M059J (cell line): ENCODE data around the gene HIRA. TPM values are rescaled to one million over a fixed set of nuclear protein-coding genes. Genes with fewer than 3 reads are reported as not detected.
"Not testable (repeated sequence)": the region's sequence is repeated elsewhere in the genome, so short reads cannot be mapped to it uniquely, and the experiment has no call there.

ENCODE experiments used
- DNase-seq: peaks from one replicate; pipeline ENCODE4 v3.0.0-alpha.2; 2012; ENCODE audit warnings: low read depth
- total RNA-seq: library from RNA; depleted of rRNA; stranded (reverse); fragments of >200 nt; shearing (Covaris generic); gene quantifications from 2 replicates; pipeline ENCODE4 v1.2.3, GENCODE V29; 2014

The HIRA gene
- total RNA-seq, 1 experiment from 2014 or later = 21.5 TPM

DNA sequence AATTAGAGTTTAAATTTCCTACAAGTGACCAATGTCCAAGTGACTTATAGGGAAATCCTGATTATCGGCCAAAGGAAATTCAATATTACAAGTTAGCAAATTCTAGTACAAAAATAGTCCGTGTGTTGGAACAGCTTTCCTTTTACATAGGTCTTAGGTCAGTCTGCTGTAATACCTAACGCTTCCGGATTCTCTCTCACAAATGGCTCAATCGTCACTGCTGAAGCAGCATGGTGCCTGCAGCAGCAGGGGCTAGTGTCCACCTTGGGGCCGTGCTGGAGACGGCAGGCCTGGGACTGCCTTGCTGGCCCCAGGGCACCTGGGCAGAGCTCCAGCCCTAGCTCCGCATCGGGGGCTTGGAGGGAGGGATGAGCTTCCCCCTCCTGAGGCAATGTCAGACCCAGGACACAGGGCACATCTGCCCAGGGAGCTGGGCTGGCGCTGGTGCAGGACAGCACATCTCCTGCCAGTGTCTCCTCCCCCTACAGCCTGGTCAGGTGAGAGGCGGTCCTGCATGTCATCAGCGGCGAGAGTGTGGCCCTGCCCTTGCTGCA is 100.6 kb downstream of the HIRA start:
- no peak for DNase-seq

DNA sequence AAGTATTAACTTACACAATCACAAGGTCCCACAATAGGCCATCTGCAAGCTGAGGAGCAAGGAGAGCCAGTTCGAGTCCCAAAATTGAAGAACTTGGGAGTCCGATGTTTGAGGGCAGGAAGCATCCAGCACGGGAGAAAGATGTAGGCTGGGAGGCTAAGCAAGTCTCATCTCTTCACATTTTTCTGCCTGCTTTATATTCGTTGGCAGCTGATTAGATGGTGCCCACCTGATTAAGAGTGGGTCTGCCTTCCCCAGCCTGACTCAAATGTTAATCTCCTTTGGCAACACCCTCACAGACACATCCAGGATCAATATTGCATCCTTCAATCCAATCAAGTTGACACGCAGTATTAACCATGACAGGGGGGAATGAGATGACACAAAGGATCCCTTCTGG is 101.3 kb downstream of the HIRA start:
- DNase-seq = not testable (repeated sequence)

DNA sequence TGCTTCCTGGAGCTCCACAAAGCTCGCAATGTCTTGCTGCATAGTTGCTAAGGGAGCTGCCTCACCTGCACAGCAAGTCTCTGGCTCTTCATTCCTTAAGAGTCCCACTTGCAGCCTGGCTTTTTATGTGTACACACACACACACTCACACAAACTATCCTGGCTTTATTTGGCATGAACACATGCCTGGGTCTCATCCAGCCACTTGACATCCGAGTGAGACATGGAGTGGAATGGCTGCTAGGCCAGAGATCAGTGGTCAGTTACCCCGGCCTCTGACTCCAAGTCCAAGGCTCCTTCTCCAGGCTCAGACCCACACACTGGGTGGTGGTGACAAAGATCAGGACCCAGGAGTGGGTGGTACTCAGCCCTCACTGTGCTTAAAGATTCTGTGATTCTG is 102.1 kb downstream of the HIRA start:
- DNase-seq = no peak

DNA sequence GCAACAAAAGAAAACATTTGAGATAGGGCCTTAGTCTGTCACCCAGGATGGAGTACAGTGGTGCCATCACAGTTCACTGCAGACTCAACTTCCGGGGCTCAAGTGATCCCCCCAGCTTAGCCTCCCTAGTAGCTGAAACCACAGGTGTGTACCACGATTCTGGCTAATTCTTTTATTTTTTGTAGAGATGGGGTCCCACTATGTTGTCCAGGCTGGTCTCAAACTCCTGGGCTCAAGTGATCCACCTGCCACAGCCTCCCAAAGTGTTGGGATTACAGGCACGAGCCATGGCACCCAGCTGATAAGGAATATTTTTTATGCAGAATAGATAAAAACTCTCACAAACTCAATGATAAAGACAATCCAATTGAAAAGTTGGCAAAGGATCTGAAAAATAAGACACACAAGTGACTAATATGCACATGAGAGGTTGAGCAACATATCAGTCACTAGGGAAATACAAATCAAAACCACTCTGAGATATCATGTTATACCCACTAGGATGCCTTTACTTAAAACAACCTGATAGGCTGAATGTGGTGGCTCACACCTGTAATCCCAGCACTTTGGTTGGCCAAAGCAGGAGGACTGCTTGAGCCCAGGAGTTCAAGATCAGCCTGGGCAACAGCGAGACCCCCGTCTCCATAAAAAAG is 106.1 kb downstream of the HIRA start:
- DNase-seq = peak; percentile 4

DNA sequence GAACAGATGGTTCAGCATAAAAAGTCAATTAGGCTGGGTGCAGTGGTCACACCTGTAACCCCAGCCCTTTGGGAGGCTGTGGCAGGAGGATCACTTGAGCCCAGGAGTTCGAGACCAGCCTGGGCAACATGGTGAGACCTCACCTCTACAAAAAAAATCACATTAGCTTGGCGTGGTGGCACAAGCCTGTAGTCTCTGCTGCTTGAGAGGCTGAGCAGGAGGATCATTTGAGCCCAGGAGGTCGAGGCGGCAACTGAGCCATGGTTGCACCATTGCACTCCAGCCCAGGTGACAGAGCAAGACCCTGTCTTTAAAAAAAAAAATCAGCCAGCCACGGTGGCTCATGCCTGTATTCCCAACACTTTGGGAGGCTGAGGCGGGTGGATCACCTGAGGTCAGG is 108.1 kb downstream of the HIRA start:
- DNase-seq = not testable (repeated sequence)

DNA sequence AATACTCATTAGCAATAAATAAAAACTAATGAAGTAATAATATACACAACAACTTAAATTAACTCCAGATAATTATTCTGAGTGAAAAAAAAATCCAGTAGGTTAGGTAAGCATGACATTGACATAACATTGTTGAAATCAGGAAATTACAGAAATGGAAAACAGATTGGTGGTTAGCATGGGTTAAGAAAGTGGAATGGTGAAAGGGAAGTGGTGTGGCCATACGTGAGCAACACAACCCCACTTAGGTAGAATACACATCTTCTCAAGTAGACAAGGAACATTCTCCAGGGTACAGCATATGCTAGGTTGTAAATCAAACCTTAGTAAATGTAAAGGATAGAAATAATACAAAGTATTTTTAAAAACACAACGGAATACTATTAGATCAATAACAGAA is 109.8 kb downstream of the HIRA start:
- DNase-seq = no peak

DNA sequence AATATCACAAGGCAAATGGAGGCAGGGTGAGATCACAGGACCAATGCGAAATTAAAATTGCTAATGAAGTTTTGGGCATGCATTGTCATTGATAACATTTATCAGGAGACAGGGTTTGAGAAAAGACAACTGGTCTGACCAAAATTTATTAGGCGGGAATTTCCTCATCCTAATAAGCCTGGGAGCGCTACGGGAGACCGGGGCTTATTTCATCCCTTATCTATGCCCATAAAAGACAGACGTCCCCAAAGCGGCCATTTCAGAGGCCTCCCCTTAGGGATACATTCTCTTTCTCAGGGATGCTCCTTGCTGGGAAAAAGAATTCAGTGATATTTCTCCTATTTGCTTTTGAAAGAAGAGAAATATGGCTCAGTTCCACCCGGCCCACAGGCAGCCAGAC is 111.4 kb downstream of the HIRA start:
- not testable (repeated sequence) for DNase-seq

DNA sequence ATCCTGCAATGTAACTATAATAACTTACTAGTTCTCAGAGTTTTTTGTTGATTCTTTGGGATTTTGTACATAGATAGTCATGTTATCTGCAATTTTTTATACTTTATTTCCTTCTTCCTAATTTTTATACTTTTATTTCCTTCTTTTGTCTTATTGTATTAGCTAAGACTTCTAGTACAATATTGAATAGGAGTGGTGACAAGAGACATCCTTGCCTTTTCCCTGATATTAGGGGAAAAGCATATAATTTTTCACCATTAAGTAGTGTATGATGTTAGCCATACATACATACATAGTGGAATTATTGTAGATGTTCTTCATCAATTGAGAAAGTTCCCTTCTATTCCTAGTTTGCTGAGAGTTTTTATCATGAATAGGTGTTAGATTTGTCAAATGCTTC is 112.3 kb downstream of the HIRA start:
- DNase-seq = no peak

DNA sequence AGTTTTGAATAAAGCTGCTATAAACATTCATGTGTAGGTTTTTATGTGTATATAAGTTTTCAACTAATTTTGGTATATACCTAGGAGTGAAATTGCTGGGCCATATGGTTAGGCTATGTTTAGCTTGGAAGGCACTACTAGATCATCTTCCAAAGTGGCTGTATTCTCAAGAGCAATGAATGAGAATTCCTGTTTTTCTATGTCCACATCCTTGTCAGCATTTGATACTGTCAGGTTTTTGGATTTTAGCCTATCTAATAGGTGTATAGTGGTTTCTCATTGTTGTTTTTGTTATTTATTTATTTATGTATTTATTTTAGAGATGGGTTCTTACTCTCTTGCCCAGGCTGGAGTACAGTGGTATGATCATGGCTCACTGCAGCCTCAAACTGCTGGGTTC is 113.7 kb downstream of the HIRA start:
- DNase-seq = no peak

DNA sequence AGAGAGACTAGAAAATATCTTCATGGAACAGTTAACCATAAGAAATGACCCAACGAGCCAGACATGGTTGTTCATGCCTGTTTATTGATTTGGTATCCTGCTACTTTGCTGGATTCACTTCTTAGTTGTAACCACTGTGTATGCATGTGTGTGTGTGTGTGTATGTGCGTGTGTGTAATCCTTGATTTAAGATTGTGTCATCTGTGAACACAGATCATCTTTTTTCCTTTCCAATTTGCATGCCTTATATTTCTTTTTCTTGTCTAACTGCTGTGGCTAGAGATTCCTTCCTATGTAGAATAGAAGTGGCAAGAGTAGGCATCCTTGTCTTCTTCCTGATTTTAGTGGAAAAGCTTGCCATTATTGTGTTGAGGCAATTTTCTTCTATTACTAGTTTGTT is 123.7 kb downstream of the HIRA start:
- no peak for DNase-seq

DNA sequence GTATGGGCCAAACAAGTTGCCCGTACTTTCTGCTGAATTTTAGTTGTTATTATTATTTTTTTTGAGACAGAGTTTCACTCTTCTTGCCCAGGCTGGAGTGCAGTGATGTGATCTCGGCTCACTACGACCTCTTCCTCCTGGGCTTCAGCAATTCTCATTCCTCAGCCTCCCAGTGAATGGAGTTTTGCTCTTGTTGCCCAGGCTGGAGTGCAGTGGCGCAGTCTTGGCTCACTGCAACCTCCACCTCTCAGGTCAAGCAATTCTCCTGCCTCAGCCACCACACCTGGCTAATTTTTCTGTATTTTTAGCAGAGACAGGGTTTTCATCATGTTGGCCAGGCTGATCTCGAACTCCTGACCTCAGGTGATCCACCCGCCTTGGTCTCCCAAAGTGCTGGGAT is 125.0 kb downstream of the HIRA start:
- DNase-seq = not testable (repeated sequence)

DNA sequence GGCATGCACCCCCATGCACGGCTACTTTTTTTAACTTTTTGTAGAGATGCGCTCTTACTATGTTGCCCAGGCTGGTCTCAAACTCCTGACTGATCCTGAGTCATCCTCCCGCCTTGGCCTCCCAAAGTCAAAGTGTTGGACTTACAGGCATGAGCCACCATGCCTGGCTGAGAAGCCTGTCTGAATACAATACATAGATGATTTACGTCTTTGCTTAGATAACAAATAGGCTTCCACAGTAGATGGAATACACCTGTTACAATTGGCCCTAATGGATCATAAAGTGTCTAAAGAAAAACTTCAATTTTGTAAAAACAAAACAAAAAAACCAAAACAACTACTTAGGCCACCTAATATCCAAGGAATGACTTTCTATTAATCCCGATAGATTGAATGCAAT is 127.0 kb downstream of the HIRA start:
- no peak for DNase-seq

DNA sequence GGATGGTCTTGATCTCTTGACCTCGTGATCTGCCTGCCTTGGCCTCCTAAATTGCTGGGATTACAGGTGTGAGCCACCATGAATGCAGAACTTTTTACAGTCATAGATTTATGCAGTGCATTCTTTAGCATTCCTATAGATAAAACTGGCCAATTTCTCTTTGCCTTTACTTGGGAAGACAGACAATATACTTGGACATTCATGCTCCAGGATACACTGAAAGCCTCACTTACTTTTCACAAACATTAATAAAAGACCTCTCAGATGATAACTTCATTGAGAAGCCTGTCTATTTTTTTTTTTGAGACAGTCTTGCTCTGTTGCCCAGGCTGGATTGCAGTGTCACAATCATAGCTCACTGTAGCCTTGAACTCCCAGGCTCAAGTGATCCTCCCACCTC is 127.7 kb downstream of the HIRA start:
- no peak for DNase-seq

DNA sequence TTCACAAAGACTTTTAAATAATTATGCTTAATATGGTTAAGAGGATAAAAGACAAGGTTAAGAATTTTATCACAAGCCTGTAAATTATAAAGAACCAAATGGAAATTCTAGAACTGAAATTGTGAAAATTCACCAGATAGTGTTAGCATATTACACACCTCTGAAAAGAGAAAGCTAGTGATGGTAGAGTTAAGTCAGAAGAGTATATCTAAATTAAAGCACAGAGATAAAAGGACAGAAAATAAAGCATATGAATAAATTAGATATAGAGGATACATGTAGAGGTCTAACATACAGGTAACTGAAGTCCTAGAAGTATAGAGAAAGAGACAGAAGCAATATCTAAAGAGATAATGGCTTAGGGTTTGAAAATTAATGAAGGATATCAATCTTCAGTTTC is 135.8 kb downstream of the HIRA start:
- DNase-seq = no peak

DNA sequence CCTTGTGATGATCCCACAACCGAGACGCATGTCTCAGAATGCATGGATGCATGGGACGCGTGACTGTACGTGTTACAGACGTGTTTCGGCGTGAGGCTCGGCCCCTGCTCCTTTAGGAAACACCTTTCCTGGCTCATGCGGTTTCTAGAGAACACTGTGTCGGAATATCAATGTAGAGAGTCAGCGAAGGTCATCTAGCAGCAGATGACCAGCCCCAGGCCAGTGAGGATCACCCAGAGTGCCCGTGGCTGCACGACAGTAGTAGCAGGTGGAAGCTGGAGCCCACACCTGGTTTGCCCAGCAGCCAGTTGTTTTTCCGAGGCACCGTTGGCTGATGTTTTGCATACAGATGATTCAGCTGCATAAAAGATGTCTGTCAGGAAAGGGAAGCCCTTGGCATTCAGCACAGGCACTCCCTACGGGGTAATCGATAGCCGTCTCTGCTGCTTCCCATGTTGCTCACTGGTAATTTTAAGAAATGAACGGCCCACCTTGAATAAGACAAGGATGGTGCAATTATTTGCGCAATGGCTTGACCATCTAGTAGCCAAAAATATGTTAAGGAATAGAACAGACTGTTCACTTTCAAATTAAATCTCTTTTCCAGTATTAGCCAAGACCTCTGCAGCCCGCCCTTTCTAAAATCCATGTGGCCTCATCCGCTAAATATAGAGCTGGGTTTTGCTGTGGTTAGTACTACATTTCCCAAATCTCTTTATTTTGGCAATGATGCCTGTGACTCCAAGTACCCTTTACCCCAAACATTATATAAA is 138.9 kb downstream of the HIRA start:
- no peak for DNase-seq

DNA sequence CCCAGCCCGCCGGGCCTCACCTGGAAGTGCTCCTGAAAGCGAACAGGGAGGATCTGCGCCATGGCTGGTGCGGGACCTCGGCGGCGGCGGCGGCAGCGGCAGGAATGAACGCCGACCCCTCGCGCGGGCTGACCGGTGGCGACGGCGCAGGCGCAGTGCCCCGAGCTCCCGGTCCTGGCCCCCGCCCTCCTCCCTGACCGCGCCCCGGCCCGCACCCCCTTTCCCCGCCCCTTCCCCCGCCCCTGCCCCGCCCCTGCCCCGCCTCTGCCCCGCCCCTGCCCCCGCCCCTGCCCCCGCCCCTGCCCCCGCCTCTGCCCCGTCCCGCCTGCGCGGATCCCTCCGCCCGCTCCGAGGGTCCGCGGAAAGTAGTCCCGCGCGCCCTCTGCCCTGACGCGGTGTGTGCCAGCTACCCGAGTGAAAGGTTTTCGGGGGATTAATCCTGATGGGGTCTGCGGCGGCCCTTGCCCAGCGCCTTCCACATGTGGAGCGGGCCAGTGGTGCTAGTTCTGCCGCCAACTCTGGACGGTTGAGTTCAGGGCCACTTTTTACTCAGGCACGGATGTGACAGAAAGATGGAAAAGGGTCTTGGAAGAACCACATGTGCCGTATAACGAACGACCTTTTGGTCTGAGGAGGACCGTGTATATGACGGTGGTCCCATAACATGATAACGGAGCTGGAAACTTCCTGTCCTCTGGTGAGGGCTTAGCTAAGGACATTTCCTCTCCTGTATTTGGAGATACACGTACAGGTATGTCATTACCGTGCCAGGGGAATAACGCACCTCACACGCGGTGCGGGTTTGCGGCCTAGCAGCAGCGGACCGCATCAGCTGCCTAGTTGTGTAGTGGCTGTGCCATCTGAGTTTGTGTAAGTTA is 139.7 kb downstream of the HIRA start, which contains the start of gene CLTCL1:
Gene CLTCL1 (minus strand): TSS at position 140 of the 878 bp plus-strand sequence. CDS start 78 bp downstream, at position 62.
- peak; percentile 46 for DNase-seq

DNA sequence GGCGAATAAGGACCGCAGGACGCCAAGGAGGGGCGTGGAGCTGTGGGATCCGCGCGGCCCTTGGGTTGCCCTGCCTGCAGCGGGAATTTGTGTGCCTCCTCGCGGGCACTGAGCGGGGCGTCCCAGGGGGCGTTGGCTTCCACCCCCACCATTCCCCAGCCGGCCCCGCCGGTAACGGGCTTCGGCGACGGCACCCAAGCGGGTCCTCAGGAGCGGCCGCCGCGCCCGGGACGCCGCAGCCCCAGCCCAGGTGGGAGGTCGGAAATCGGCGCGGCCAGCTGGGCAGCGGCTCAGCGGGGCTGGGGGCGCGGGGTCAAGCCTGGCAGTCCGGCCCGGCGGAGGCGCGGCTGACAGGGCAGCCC is 140.3 kb downstream of the HIRA start:
- peak; percentile 17 for DNase-seq

DNA sequence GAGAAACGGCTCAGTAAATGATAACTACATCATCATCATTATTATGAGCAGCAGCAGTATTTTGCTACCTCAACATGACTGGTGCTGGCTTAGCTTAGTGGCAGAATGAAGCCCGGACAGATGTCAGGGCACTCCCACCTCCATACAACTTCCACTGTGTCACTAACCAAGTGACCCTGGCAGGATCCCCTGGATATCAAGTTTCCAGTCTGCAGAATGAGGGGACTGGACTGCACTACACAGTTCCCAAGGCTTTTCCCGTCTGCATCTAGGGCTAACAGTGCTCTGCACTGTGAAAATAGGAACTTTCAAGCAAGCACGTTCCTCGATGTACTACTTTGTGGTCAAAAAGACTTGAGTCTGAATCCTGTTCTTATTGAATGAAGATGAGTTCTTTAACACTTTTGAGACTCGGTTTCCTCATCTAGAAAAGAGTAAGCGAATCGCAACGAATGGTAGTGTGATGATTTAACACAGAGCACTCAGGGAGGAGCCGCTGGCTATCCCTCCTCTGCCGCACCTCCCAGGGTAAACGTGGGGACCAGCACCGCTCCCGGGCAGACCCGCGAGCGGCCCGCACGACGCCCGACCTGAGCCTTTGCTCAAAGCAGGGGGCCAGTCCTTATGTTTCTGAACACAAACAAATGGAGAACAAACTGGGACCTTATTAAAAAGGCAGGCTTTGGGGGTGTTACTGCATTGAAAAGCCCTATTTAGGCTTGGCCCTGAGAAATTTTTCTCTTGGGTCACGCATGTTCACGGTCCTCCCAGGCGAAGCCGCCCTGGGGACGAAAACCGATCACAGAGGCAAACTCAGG is 140.9 kb downstream of the HIRA start:
- DNase-seq = no peak

DNA sequence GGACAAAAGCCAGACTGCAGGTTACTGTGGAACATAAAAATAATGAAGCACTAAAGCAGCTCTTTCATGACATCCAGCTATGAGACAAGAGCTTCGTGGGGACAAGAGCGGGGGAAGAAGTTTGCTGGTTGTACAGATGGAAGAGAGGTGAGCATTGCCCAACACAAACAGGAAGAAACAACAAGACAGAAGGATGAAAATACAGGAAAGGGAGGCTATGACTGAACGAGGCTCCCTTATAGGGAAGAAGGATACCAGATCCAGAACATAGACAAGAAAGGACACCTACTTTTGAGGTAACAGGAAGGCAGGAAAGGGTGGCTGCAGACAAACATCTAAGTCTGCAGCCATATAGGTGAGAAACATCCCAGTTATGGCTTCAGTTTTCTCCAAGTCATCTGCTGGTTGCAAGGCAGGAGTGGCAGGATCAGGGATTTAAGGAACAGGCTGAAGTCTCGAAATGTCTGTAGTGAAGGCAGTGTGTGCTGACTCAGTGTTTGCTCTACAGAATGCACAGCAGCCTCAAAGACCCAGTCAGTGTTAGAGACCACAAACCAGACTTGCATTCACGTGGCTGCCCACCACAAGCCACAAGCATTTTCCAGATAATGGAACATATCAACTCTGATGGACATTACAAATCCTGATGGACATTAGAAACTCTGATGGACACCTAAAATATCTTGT is 141.9 kb downstream of the HIRA start:
- DNase-seq = peak; percentile 78

DNA sequence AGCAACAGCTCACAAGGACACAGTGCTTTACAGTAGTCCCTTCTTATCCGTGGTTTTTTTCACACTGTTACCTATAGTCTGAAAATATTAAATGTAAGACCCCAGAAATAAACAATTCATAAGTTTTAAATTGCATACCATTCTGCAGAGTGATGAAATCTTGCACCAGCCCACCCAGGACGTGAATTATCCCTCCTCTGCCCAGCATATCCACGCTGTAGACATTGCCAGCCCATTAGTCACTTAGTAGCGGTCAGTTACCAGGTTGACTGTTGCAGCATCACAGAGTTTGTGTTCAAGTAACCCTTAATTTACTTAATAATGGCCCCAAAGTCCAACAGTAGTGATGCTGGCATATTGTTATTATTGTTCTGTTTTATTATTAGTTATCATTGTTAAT is 143.6 kb downstream of the HIRA start:
- peak; percentile 78 for DNase-seq
